Stimulated activated CD4-positive, alpha-beta T cell treated with anti-CD3 and anti-CD28 coated beads, TNF-alpha, amount 100 ng/mL, for 4 hours (primary cell): ENCODE measurements around the gene EIF4G3.
"Not testable (repeated sequence)": the region's sequence is repeated elsewhere in the genome, so short reads cannot be mapped to it uniquely, and the experiment has no call there.

Experiments
- DNase-seq, 3 experiments: peaks; one replicate each; pipeline ENCODE4 v3.0.0-alpha.2; 2020; ENCODE audit warnings: low read depth in 3 of 3

The EIF4G3 gene

GRCh38 chr1:21068937-21069336, 107.8 kb downstream of the EIF4G3 start:
- DNase-seq = no peak

DNA sequence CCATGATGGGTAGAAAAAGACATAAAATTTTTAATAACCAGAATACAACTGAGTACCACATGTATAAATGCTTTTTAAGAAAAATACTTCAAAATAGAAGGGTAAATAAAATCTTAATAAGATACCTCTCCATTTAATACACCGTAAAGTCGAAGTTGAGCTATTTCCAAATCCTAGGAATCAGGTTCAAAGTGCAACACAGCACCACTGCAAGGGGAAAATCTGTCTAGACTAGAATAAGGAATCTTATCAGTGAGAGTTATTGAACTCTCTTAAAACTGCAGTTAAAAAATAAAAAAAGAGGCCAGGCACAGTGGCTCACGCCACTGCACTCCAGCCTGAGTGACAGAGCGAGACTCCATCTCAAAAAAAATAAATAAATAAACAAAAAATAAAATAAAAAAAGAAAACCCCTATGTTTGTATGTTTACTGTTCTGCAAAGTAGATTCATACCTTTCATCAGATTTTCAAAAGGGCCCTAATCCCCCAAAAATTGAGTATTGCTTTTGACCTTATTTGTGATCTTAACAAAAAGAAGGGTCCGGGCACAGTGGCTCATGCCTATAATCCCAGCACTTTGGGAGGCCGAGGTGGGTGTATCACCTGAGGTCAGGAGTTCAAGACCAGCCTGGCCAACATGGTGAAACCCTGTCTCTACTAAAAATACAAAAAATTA, 109.0 kb downstream of the EIF4G3 start:
- no peak for DNase-seq

- DNase-seq = no peak
Measured at GRCh38 chr1:21066356-21067012, 110.2 kb downstream of the EIF4G3 start.

- no peak for DNase-seq
Measured at GRCh38 chr1:21065851-21066250, 110.8 kb downstream of the EIF4G3 start.

DNA sequence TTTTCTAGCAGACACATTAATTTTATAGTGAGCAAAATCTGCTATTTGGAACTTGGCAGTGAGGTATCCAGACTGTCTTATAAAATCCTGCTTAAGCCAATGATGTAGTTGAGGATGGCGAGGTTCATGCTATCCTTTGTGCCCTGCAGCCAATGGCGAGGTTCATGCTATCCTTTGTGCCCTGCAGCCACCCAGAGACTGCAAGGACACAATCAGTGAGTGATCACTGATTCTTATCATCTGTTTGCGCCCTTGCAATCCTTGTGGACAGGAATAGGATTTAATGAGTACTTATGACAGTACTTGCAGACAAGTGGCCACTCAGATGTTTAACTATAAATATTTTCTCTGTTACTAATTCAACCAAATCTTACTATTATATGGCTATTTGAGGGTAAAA, 112.6 kb downstream of the EIF4G3 start:
- DNase-seq = no peak

DNA sequence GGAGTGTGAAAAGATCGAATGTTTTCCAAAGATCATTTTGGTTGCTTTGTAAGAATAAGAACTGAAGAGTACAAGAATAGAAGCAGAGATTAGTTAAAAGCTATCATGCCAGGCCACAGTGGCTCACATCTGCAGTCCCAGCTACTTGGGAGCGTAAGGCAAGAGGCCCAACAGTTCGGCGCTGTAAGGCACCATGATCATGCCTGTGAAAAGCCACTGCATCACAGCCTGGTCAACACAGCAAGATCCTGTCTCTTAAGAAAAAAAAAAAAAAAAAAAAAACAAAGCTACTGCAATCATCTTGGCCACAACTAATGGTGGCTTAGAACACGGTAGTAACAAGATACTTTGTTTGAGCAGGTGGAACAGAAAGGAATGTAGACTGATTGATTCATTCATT, 116.2 kb downstream of the EIF4G3 start:
- no peak for DNase-seq

GRCh38 chr1:21059021-21059420, 117.7 kb downstream of the EIF4G3 start:
- no peak for DNase-seq

DNA sequence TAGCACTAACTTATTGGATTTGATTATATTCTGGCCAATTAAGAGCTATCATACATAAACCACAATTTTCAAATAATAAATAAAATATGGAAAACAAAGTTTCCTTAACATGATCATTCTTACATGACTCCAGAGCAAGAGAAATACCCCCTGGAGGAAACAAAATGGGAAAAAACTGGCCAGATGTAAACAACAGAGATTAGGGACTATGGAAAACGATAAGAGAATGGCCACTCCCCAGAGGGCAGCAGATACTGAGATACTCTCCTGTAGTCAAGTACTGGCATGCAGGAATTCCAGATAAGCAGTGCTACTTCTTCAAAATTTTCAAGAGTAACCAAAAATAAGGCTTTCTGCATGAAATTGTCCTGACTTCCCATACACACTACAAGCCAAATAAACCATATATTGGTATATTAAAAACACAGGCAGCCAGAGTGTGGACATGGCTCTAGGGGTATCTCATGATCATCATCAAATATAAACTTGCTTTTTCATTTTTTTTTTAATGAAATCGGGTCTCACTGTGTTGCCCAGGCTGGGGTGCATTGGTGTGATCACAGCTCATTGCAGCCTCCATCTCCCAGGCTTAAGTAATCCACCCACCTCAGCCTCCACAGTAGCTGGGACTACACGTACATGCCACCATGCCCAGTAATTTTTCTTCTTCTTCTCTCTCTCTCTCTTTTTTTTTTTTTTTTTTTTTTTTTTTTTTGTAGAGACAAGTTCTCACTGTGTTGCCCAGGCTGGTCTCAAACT, 118.5 kb downstream of the EIF4G3 start:
- DNase-seq = no peak

- not testable (repeated sequence) for DNase-seq
Measured at GRCh38 chr1:21053189-21053928, 123.3 kb downstream of the EIF4G3 start.

DNA sequence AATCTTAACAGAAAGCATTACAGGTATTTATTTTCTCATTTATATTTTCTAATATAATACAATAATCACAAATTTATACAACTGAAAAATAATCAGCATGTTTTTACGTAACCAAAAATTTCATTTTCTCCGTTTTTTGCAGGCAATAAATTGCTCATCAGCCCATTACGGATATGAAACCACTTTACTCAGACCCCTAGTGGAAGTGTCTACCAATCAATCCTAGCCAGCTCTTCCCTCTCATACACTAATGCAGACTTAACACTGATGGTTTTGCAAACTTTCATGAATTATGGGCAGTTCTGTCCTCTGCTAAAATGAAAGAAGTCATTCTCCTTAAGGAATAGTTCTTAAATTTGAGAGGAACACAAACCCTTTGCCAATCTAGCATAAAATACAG, 124.7 kb downstream of the EIF4G3 start:
- DNase-seq = no peak

GRCh38 chr1:21051177-21051825, 125.4 kb downstream of the EIF4G3 start:
- DNase-seq = no peak

DNA sequence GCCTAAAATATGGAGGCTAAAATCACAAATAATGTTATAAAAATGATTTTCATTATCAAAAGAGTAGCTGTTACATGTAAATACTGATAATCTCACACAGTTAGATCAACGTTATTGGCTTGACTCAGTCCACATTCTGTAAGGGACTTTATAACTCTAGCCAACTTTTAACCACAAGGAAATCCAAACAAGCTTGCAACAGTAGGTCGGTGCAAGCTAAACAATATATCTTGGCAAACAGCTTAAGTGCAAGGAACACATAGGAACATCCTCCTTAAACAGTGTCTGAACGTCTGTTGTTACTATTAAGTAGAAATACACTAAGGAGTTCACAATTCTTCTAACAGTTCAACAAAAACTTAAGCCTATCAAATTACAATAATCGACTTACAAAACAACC, 126.7 kb downstream of the EIF4G3 start:
- DNase-seq = no peak

DNA sequence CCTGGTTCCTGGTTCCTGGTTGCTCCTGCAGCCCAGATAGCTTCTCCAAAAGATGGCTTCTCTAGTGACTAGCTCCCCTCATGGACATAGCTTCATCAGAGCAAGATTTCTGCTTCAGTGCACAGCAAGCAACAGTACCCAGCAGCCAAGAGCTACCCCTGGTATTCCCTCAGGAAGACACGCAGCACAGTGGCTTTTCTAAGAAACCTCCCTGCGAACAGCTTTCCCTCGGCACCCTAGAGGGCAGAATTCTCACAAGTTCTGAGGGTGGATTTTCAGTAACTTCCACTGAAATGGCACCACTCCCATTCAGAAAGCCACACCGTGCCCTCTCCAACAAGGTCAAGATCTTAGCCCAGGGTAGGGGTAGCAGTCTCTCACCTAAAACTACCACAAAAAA, 128.2 kb downstream of the EIF4G3 start:
- DNase-seq = no peak

- DNase-seq = no peak
Measured at GRCh38 chr1:21046132-21046531, 130.6 kb downstream of the EIF4G3 start.

DNA sequence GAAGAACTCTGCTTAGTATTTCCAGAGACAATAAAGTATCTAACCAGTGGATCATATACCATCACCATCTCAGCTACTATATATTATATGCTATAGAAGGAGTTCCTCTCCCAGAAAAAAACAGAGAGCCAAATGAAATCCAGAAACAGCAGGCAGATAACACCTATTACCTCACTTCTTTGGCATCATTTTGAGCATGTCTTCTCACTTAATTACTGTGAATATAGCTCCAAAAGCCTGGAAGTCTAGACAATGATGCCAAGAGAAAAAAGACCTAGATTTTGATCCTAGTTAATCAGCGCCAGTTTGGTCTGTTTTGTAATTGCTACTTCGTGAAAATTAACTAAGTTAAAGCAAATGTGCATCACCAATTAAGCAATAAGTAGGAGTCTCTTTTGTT, 131.3 kb downstream of the EIF4G3 start:
- no peak for DNase-seq

GRCh38 chr1:21042929-21043605, 133.6 kb downstream of the EIF4G3 start:
- no peak for DNase-seq

DNA sequence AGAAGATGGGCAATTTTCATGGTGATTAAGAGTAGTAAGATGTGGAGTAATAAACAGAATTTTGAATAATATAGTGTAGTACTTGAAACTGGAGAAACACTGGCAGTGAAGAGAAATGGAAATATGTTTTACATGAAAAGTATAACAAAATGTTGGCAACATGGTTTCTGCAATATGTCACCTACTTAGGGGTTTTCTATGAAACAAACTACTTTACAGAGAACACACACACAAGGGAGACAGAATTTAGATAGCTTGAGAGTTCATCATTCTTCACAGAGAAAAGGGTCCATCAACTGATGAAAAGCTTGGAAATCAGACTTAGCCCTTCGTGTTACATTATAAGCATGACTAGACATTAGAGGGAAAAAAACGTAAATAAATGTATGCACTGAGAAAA, 135.2 kb downstream of the EIF4G3 start:
- no peak for DNase-seq

- DNase-seq = no peak
Measured at GRCh38 chr1:21037091-21037490, 139.6 kb downstream of the EIF4G3 start.

DNA sequence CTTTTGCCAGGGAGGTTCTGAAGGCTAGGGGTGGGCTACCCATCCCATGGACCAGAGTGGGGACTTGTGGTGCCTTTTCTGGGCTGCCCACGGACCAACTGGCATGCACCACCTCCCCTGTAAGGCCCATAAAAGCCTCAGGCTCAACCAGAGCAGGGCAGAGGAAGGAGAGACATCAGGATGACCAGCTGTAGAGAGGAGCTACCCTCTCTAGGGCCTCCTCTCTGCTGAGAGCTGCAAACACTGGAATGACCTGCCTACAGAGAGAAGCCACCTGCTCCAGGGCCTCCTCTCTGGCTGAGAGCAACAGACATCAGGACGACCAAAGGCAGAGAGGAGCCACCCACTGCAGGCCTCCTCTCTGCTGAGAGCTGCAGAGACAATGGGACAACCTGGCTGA, 140.9 kb downstream of the EIF4G3 start:
- DNase-seq = no peak

- DNase-seq = no peak
Measured at GRCh38 chr1:21034725-21035628, 141.7 kb downstream of the EIF4G3 start.
